Measurements from ENCODE around the gene PNPT1.
"Not testable (repeated sequence)": the region's sequence is repeated elsewhere in the genome, so short reads cannot be mapped to it uniquely, and the experiment has no call there.

The PNPT1 gene

GRCh38 chr2:55653255-55653654 is 40.4 kb downstream of the PNPT1 start:
- DNase-seq, result no peak

GRCh38 chr2:55649211-55649610 is 44.4 kb downstream of the PNPT1 start:
- no peak for DNase-seq

- no peak for DNase-seq
Measured at GRCh38 chr2:55636831-55637230, 56.8 kb downstream of the PNPT1 start.

- DNase-seq, result no peak
Measured at GRCh38 chr2:55628931-55629330, 64.7 kb downstream of the PNPT1 start.

GRCh38 chr2:55627915-55628314 is 65.7 kb downstream of the PNPT1 start:
- no peak for DNase-seq

- DNase-seq, result no peak
Measured at GRCh38 chr2:55621802-55622201, 71.8 kb downstream of the PNPT1 start.

- peak; percentile 41 for DNase-seq
Measured at GRCh38 chr2:55620123-55620779, 73.4 kb downstream of the PNPT1 start.

- peak; percentile 67 for DNase-seq
Measured at GRCh38 chr2:55618275-55619055, 75.2 kb downstream of the PNPT1 start.

GRCh38 chr2:55618025-55618274 is 75.7 kb downstream of the PNPT1 start:
- no peak for DNase-seq

GRCh38 chr2:55617175-55618024 is 76.2 kb downstream of the PNPT1 start, which contains the start of gene PPP4R3B:
Gene PPP4R3B, minus strand, starts transcription at chr2:55617622. Its CDS starts 337 bp downstream, at chr2:55617285.
- peak; percentile 99 for DNase-seq

- DNase-seq, result peak; percentile 54
Measured at GRCh38 chr2:55616551-55617174, 77.0 kb downstream of the PNPT1 start.

- DNase-seq, result no peak
Measured at GRCh38 chr2:55611997-55612396, 81.6 kb downstream of the PNPT1 start.

GRCh38 chr2:55610954-55611743 is 82.5 kb downstream of the PNPT1 start:
- DNase-seq, result no peak

- no peak for DNase-seq
Measured at GRCh38 chr2:55609938-55610578, 83.6 kb downstream of the PNPT1 start.

- DNase-seq, result no peak
Measured at GRCh38 chr2:55609193-55609794, 84.3 kb downstream of the PNPT1 start.

GRCh38 chr2:55607717-55608116 is 85.9 kb downstream of the PNPT1 start:
- DNase-seq, result no peak

- no peak for DNase-seq
Measured at GRCh38 chr2:55604027-55604565, 89.5 kb downstream of the PNPT1 start.

- no peak for DNase-seq
Measured at GRCh38 chr2:55601849-55602248, 91.8 kb downstream of the PNPT1 start.

- no peak for DNase-seq
Measured at GRCh38 chr2:55598056-55598795, 95.4 kb downstream of the PNPT1 start.

GRCh38 chr2:55596795-55597194 is 96.8 kb downstream of the PNPT1 start:
- DNase-seq, result not testable (repeated sequence)
